ENCODE data around the gene TMEM253. TPM values are rescaled to one million over a fixed set of nuclear protein-coding genes. Genes with fewer than 3 reads are reported as not detected.

The TMEM253 gene
- total RNA-seq, 4 donors from 2014 or later = 0.81 to 3.1 (median 2.8) TPM; not detected in 1

DNA sequence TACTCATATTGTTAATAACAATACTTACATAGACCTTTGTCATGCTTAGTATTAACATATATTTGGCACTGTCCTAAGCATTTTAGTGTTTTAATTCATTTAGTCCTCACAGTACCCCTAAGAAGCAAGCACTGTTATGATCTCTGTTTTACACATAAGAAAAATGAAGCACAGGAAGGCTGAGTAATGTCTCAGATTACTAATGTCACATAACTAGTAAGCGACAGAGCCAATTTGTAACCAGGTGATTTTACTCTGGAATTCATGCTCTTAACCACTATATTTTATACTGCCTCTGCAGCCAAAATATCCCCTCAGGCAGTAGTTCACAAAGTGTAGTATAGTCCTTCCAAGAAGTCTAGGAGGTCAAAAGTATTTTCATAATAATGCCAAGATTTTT, 20.3 kb downstream of the TMEM253 start:
- intact Hi-C loops (cut with DNase I) = no loop called here
- no peak overlapping the region for H3K4me3 ChIP-seq (replicated peaks in 1 of 3)
- H3K4me1 ChIP-seq = no peaks in the 10 kb centered on the region
- no peak overlapping the region for H3K27ac ChIP-seq
- TF ChIP-seq, protein P1, sequence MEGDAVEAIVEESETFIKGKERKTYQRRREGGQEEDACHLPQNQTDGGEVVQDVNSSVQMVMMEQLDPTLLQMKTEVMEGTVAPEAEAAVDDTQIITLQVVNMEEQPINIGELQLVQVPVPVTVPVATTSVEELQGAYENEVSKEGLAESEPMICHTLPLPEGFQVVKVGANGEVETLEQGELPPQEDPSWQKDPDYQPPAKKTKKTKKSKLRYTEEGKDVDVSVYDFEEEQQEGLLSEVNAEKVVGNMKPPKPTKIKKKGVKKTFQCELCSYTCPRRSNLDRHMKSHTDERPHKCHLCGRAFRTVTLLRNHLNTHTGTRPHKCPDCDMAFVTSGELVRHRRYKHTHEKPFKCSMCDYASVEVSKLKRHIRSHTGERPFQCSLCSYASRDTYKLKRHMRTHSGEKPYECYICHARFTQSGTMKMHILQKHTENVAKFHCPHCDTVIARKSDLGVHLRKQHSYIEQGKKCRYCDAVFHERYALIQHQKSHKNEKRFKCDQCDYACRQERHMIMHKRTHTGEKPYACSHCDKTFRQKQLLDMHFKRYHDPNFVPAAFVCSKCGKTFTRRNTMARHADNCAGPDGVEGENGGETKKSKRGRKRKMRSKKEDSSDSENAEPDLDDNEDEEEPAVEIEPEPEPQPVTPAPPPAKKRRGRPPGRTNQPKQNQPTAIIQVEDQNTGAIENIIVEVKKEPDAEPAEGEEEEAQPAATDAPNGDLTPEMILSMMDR (IDR thresholded peaks at IDR 0.05) = no peak
- TF ChIP-seq POLR2A (IDR thresholded peaks at IDR 0.05) = no peak
- no peaks in the 10 kb centered on the region for H3K27me3 ChIP-seq
- WGBS, 2 donors = 76 to 80% methylated on average over 1 of the region's 1 CpG
- no peaks in the 10 kb centered on the region for H3K9me3 ChIP-seq
- no peaks in the 10 kb centered on the region for H3K36me3 ChIP-seq
- DNase-seq = no peak

DNA sequence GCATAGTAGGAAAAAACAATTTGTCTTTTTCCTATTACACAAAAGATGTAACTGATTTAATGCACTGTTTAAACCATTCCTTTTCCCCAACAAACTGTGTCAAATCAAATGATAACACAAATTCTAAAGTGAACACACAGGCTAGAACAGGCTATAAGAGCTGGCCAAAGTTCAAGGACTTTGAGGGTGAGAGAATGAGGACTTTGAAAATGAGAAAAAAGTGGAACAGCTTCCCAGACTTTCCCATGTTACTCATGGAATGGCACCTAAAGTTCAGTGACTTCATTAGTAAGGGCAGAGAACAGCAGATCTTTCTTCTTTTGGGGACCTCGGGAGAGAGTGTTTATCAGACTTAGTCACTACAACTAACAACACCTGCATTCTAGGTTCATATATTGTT, 22.6 kb downstream of the TMEM253 start:
- DNase-seq = no peak
- Histone ChIP-seq H3K9me3 (no peaks in the 10 kb centered on the region), H3K4me1 (no peaks in the 10 kb centered on the region), H3K4me3 (replicated peaks in 1 of 3) (no peak overlapping the region), H3K36me3 (no peaks in the 10 kb centered on the region), H3K27ac (no peak overlapping the region), H3K27me3 (no peaks in the 10 kb centered on the region)
- intact Hi-C loops (cut with DNase I) = no loop called here
- 89% methylated on average over 1 of the region's 1 CpG for WGBS, 2 donors
- TF ChIP-seq, protein P1 (IDR thresholded peaks at IDR 0.05) = no peak
- no peak for TF ChIP-seq POLR2A (IDR thresholded peaks at IDR 0.05)

DNA sequence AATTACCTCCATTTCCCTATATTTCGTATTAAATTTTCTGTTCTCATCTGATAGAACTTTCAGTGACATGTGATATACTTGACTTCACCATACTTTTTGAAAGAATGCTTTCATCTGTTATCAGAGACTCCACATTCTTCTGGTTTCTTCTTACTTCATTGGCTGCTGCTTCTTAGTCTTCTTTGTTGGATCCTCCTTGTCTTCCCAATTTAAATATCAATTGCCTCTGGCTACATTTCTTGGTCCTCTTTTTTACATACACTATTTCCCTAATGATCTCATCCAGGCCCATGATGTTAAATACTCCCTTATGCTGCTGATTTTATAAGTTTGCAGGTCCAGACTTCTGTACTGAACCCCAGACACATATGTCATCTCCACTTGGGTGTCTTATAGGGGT, 33.0 kb downstream of the TMEM253 start:
- DNase-seq = no peak
- WGBS, 2 donors = 67 to 73% methylated on average over 1 of the region's 1 CpG
- TF ChIP-seq, protein P1 (IDR thresholded peaks at IDR 0.05) = no peak
- TF ChIP-seq POLR2A (IDR thresholded peaks at IDR 0.05) = no peak

DNA sequence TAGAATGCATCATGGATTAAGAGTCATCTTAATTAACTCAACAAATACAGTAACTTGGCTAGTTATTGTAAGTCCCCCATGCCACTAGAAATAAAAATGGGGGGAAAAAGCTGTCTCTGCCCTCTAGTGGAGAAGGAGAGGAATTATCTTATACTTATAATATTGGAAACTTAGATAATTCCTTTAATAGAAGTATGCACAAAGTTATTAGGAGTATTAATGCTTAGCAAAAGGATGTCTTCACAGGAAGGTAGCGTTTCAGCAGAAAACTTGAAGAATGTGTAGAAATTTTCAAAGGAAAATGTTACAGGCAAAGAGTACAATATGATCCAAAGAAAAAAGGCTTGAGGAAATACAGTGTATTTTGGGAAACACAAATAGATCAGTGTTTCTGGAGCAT, 35.2 kb downstream of the TMEM253 start:
- Histone ChIP-seq H3K4me1 (no peaks in the 10 kb centered on the region), H3K27ac (no peak overlapping the region), H3K4me3 (replicated peaks in 1 of 3) (no peak overlapping the region), H3K36me3 (no peaks in the 10 kb centered on the region), H3K9me3 (no peaks in the 10 kb centered on the region), H3K27me3 (no peaks in the 10 kb centered on the region)
- TF ChIP-seq, protein P1 (IDR thresholded peaks at IDR 0.05) = peak in 5 of 6 experiments; percentile 16 to 66 (median 49)
- no peak for TF ChIP-seq POLR2A (IDR thresholded peaks at IDR 0.05)
- WGBS, 2 donors = 8 to 18% methylated on average over 1 of the region's 1 CpG
- intact Hi-C loops (cut with DNase I) = no loop called here
- DNase-seq = no peak

More for the DNA sequence above, 33.0 kb downstream of the TMEM253 start:
- no peaks in the 10 kb centered on the region for H3K9me3 ChIP-seq
- H3K4me1 ChIP-seq = no peaks in the 10 kb centered on the region
- no peak overlapping the region for H3K4me3 ChIP-seq (replicated peaks in 1 of 3)
- no peaks in the 10 kb centered on the region for H3K27me3 ChIP-seq
- H3K36me3 ChIP-seq = no peaks in the 10 kb centered on the region
- intact Hi-C loops (cut with DNase I) = no loop called here
- no peak overlapping the region for H3K27ac ChIP-seq

DNA sequence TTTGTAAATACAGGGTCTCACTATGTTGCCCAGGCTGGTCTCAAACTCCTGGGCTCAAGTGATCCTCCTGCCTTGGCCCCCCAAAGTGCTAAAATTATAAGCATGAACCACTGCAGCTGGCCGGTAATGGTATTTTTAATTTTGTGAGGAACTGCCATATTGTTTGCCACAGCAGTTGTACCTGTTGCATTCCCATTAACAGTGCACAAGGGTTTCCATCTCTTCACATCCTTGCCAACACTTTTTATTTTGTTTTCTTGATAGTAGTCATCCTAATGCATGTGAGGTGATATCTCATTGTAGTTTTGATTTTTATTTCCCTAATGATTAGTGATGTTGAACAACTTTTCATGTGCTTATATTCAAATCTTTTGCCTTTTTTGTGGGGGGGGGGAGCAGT, 41.5 kb downstream of the TMEM253 start:
- no peaks in the 10 kb centered on the region for H3K27me3 ChIP-seq
- no peaks in the 10 kb centered on the region for H3K36me3 ChIP-seq
- no peak for DNase-seq
- H3K4me3 ChIP-seq (replicated peaks in 1 of 3) = no peak overlapping the region
- no peaks in the 10 kb centered on the region for H3K9me3 ChIP-seq
- no peak overlapping the region for H3K27ac ChIP-seq
- TF ChIP-seq POLR2A (IDR thresholded peaks at IDR 0.05) = no peak
- TF ChIP-seq, protein P1 (IDR thresholded peaks at IDR 0.05) = no peak
- no peaks in the 10 kb centered on the region for H3K4me1 ChIP-seq
- intact Hi-C loops (cut with DNase I) = no loop called here
- 88 to 97% methylated on average over 1 of the region's 1 CpG for WGBS, 2 donors

Data from thyroid gland (tissue), 4 donors.